NCI-H345 (cell line): ENCODE measurements around the gene MORN3.
"Not testable (repeated sequence)": the region's sequence is repeated elsewhere in the genome, so short reads cannot be mapped to it uniquely, and the experiment has no call there.

Experiments
- DNase-seq: peaks from one replicate; lab custom pipeline; 2025; lab: John Stamatoyannopoulos, UW

MORN3 gene

GRCh38 chr12:121669521-121669900 lies at the start of gene MORN3:
TSS of gene MORN3 (minus strand) at chr12:121669654. CDS start at chr12:121669483, 171 bp downstream.
- no peak for DNase-seq

- no peak for DNase-seq
Measured at GRCh38 chr12:121718653-121719239, 49.3 kb upstream of the MORN3 start.

GRCh38 chr12:121717041-121717699 lies 47.7 kb upstream of the MORN3 start:
- DNase-seq: no peak

- no peak for DNase-seq
Measured at GRCh38 chr12:121715862-121716435, 46.5 kb upstream of the MORN3 start.

GRCh38 chr12:121715055-121715454 lies 45.6 kb upstream of the MORN3 start:
- not testable (repeated sequence) for DNase-seq

GRCh38 chr12:121713793-121714192 lies 44.3 kb upstream of the MORN3 start:
- no peak for DNase-seq

- DNase-seq: no peak
Measured at GRCh38 chr12:121713257-121713777, 43.9 kb upstream of the MORN3 start.

- DNase-seq: peak; percentile 84
Measured at GRCh38 chr12:121712461-121713256, 43.2 kb upstream of the MORN3 start, which contains the start of gene TMEM120B. TSS of gene TMEM120B (plus strand) at chr12:121712752. CDS start at chr12:121712896, 144 bp downstream.

- DNase-seq: peak; percentile 33
Measured at GRCh38 chr12:121712190-121712460, 42.7 kb upstream of the MORN3 start.

GRCh38 chr12:121711361-121712189 lies 42.1 kb upstream of the MORN3 start:
- DNase-seq: no peak

- DNase-seq: no peak
Measured at GRCh38 chr12:121709478-121709961, 40.1 kb upstream of the MORN3 start.

GRCh38 chr12:121709064-121709424 lies 39.6 kb upstream of the MORN3 start:
- not testable (repeated sequence) for DNase-seq

- DNase-seq: no peak
Measured at GRCh38 chr12:121708313-121709063, 39.0 kb upstream of the MORN3 start.

GRCh38 chr12:121705514-121705913 lies 36.1 kb upstream of the MORN3 start:
- DNase-seq: no peak

- no peak for DNase-seq
Measured at GRCh38 chr12:121702944-121703343, 33.5 kb upstream of the MORN3 start.

GRCh38 chr12:121701667-121702277 lies 32.3 kb upstream of the MORN3 start:
- DNase-seq: no peak

GRCh38 chr12:121697861-121698260 lies 28.4 kb upstream of the MORN3 start:
- not testable (repeated sequence) for DNase-seq

GRCh38 chr12:121697093-121697698 lies 27.7 kb upstream of the MORN3 start:
- DNase-seq: peak; percentile 70

GRCh38 chr12:121693155-121693687 lies 23.8 kb upstream of the MORN3 start:
- DNase-seq: no peak

- DNase-seq: not testable (repeated sequence)
Measured at GRCh38 chr12:121692744-121693143, 23.3 kb upstream of the MORN3 start.
